Neural cell (in vitro differentiated cells): Measurements from ENCODE around the gene PSMA8. TPM values are rescaled to one million over a fixed set of nuclear protein-coding genes. Genes with fewer than 3 reads are reported as not detected.

Experiments
- polyA plus RNA-seq: library from polyadenylated mRNA; depleted of rRNA; stranded (reverse); fragments of >200 nt; gene quantifications from 2 replicates; pipeline ENCODE4 v1.2.3, GENCODE V29; 2014

PSMA8 gene
- polyA plus RNA-seq, 1 donor from 2014 or later, result not detected

Other genes starting within 250 kb of the PSMA8 start
- gene SS18, start 43.3 kb upstream of the PSMA8 start, polyA plus RNA-seq, result 62.0 and 63.1 TPM in 2 replicates
- 0.08 and 0.38 TPM in 2 replicates for gene TAF4B, start 92.6 kb downstream of the PSMA8 start, polyA plus RNA-seq